ENCODE results near the gene KSR2. TPM values are rescaled to one million over a fixed set of nuclear protein-coding genes. Genes with fewer than 3 reads are reported as not detected.

The KSR2 gene
- total RNA-seq, result 0.11 TPM in 1 of 2 replicates, not detected in the other

GRCh38 chr12:117968826-117969659, at the start of gene KSR2:
Gene KSR2, minus strand, starts transcription at chr12:117968990. Its CDS starts 735 bp downstream, at chr12:117968255.

GRCh38 chr12:118016424-118017264, 47.9 kb upstream of the KSR2 start, which contains the start of gene RFC5:
Gene RFC5, plus strand, starts transcription at chr12:118016703. Its CDS starts 125 bp downstream, at chr12:118016828.

Other genes starting within 250 kb of the KSR2 start
- gene RFC5, start 47.7 kb upstream of the KSR2 start, total RNA-seq, result 9.8 and 10.8 TPM in 2 replicates
- 93.8 and 98.9 TPM in 2 replicates for gene WSB2, start 92.2 kb upstream of the KSR2 start, total RNA-seq
- 26.9 and 27.1 TPM in 2 replicates for gene VSIG10, start 135.0 kb upstream of the KSR2 start, total RNA-seq
- gene PEBP1, start 167.1 kb upstream of the KSR2 start, total RNA-seq, result 188 and 190 TPM in 2 replicates